KMS-11 (cell line): ENCODE results near the gene APPL1.

ENCODE experiments used
- H2AFZ ChIP-seq: fragments of 200-600 bp; sonication (generic); 2 replicates; pipeline ENCODE4 v1.6.1; 2016; ENCODE audit warnings: antibody characterized with exemption, mixed run types, low read depth
- H3K27ac ChIP-seq: fragments of 200-600 bp; sonication (generic); 2 replicates; pipeline ENCODE4 v1.6.1; 2016; ENCODE audit warnings: mild to moderate bottlenecking, mixed run types
- H3K27me3 ChIP-seq: fragments of 200-600 bp; sonication (generic); 2 replicates; pipeline ENCODE4 v1.6.1; 2017; ENCODE audit warnings: mild to moderate bottlenecking, low read depth, mixed run types, moderate library complexity; ENCODE audit not compliant: insufficient read depth
- H3K36me3 ChIP-seq: fragments of 200-600 bp; sonication (generic); 2 replicates; pipeline ENCODE4 v1.6.1; 2017; ENCODE audit warnings: mild to moderate bottlenecking, mixed run types; ENCODE audit not compliant: insufficient read depth
- H3K4me1 ChIP-seq: fragments of 200-600 bp; sonication (generic); 2 replicates; pipeline ENCODE4 v1.6.1; 2016; ENCODE audit warnings: mild to moderate bottlenecking, low read depth, mixed run types; ENCODE audit not compliant: poor library complexity, severe bottlenecking
- H3K4me2 ChIP-seq: fragments of 200-600 bp; sonication (generic); 2 replicates; pipeline ENCODE4 v1.7.0; 2016; ENCODE audit warnings: mild to moderate bottlenecking, mixed run types
- H3K4me3 ChIP-seq: fragments of 200-600 bp; sonication (generic); IDR thresholded peaks from 2 replicates; pipeline ENCODE4 v1.6.1; 2017; ENCODE audit warnings: low read depth, low read length, mixed read lengths; ENCODE audit not compliant: insufficient read depth
- H3K79me2 ChIP-seq: fragments of 200-600 bp; sonication (generic); 2 replicates; pipeline ENCODE4 v1.6.1; 2016; ENCODE audit warnings: low read depth, mixed run types; ENCODE audit not compliant: insufficient read depth
- H3K9ac ChIP-seq: fragments of 200-600 bp; sonication (generic); 2 replicates; pipeline ENCODE4 v1.6.1; 2016; ENCODE audit warnings: mild to moderate bottlenecking, mixed run types
- H4K20me1 ChIP-seq: fragments of 200-600 bp; sonication (generic); 2 replicates; pipeline ENCODE4 v1.6.1; 2016; ENCODE audit warnings: mild to moderate bottlenecking, mixed run types; ENCODE audit not compliant: insufficient read depth
- TF ChIP-seq, protein P1 (sequence below): fragments of 200-600 bp; sonication (generic); conservative IDR thresholded peaks from 2 replicates; pipeline ENCODE4 v1.6.1; 2017; ENCODE audit warnings: low read depth, mild to moderate bottlenecking, antibody characterized with exemption, low read length, moderate library complexity, mixed read lengths

The APPL1 gene, protein sequence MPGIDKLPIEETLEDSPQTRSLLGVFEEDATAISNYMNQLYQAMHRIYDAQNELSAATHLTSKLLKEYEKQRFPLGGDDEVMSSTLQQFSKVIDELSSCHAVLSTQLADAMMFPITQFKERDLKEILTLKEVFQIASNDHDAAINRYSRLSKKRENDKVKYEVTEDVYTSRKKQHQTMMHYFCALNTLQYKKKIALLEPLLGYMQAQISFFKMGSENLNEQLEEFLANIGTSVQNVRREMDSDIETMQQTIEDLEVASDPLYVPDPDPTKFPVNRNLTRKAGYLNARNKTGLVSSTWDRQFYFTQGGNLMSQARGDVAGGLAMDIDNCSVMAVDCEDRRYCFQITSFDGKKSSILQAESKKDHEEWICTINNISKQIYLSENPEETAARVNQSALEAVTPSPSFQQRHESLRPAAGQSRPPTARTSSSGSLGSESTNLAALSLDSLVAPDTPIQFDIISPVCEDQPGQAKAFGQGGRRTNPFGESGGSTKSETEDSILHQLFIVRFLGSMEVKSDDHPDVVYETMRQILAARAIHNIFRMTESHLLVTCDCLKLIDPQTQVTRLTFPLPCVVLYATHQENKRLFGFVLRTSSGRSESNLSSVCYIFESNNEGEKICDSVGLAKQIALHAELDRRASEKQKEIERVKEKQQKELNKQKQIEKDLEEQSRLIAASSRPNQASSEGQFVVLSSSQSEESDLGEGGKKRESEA

DNA sequence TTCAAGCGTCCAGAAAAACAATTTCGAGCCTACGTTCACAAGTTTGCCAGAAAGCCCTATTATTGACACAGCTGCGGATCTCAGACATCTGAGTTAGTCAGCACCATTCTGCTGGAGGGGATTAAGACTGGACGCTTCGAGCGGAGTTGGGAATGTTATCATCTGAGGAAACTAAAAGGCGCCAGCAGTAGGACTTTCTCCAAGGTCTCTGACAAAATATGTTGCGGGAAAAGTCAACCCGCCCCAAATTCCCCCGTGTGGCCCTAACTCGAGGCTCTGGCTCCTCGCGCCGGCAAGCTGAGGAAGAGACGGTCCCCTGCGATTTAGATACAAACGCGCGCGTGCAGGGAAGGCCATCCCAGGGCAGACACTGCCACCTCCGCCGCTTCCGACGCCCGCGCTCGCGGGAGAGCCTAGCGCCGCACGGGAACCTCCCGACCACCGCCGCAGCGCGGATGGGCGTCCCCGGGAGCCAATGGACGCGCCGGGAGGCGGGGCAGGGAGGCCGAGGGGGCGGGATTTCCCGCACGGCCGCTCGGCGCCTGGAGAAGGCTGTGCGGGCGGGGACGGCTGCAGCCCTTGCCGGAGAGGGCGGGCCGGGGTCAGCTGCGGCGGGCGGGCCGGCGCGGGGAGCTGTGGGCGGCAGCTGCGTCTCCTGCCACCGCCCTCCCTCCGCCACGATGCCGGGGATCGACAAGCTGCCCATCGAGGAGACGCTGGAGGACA, at the start of gene APPL1:
APPL1 (plus strand) TSS at position 526 of the 726 bp plus-strand sequence; CDS start at position 681, 155 bp downstream.
- Histone ChIP-seq H3K4me1 (peaks cover 17% of the 10 kb centered on the region), H3K36me3 (no peaks in the 10 kb centered on the region), H3K4me3 (peak within 1 kb of the TSS; percentile 26), H3K79me2 (peaks cover 20% of the 10 kb centered on the region; the same call in 1 of the 2 replicates), H3K4me2 (peak within 1 kb of the TSS; percentile 82), H3K27ac (peak within 1 kb of the TSS; percentile 49; the same call in 1 of the 2 replicates), H3K27me3 (no peaks in the 10 kb centered on the region), H3K9ac (peak within 1 kb of the TSS; percentile 55; the same call in 1 of the 2 replicates), H4K20me1 (no peaks in the 10 kb centered on the region), H2AFZ (peak within 1 kb of the TSS; percentile 77)
- TF ChIP-seq, protein P1, sequence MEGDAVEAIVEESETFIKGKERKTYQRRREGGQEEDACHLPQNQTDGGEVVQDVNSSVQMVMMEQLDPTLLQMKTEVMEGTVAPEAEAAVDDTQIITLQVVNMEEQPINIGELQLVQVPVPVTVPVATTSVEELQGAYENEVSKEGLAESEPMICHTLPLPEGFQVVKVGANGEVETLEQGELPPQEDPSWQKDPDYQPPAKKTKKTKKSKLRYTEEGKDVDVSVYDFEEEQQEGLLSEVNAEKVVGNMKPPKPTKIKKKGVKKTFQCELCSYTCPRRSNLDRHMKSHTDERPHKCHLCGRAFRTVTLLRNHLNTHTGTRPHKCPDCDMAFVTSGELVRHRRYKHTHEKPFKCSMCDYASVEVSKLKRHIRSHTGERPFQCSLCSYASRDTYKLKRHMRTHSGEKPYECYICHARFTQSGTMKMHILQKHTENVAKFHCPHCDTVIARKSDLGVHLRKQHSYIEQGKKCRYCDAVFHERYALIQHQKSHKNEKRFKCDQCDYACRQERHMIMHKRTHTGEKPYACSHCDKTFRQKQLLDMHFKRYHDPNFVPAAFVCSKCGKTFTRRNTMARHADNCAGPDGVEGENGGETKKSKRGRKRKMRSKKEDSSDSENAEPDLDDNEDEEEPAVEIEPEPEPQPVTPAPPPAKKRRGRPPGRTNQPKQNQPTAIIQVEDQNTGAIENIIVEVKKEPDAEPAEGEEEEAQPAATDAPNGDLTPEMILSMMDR: no peak

DNA sequence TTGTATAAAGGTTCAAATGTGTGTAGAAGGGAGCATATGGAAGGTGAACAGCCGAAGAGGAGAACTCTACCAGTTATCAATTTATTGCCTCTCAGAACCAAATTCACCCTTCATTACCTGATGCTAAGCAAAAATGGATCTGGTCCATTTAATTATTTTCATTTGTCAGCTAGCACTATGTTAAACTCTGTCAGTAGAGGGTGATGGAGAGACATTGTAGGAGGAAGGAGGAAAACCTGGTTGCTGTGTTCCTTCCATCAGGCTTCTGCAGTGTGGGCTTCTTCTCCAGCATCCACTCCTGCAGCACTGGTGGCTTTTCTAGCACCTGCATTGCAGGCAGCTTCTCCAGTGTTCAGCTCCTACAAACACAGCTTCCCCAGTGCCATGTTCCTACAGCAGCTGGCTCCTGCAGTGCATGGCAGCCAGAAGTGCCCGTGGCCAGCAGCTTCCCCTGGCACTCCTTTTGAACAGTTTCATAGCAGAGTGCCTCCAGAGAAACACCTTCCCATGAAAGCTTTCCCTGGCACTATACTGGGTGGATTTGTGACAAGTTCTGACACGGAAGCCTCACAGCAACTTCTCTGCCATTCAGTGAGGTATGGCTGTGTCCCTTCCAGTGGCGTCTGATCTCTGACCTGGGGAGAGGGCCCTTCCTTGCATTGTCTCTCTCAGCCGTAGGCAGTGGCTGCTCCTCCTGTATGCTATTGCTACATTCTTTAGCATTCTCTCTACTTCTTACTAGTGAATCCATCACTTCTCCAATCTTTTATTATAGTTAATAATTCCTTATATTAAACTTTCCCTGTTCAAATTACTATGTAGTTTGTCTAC, 47.7 kb upstream of the APPL1 start:
- TF ChIP-seq, protein P1: no peak
- Histone ChIP-seq H3K4me1 (no peaks in the 10 kb centered on the region), H3K4me3 (no peak overlapping the region), H3K4me2 (no peak overlapping the region), H3K36me3 (no peaks in the 10 kb centered on the region), H2AFZ (no peak overlapping the region), H4K20me1 (no peaks in the 10 kb centered on the region), H3K79me2 (no peaks in the 10 kb centered on the region), H3K27ac (no peak overlapping the region), H3K27me3 (no peaks in the 10 kb centered on the region), H3K9ac (no peak overlapping the region)

DNA sequence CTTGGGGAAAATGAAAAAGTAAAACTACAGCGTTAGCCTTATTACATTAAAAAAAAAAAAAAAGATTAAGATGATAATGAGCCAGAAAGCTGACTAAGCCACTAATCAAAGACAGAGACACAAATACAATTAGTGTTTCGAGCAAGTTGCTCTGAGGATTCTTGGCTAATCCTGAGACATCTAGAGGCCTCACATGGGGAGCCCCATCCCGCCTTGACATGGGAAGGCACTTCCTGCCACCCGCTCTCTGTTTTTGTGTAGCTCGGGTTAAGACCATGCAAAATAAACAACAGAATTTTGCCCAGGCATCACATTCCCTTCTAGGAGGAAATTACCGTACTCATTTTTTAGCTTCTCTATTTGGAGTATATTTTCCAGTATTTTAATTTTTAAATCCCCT, 43.0 kb upstream of the APPL1 start:
- no peak overlapping the region for H3K4me3 ChIP-seq
- no peak overlapping the region for H3K9ac ChIP-seq
- TF ChIP-seq, protein P1: no peak
- H2AFZ ChIP-seq: no peak overlapping the region
- no peaks in the 10 kb centered on the region for H3K36me3 ChIP-seq
- H3K4me1 ChIP-seq: no peaks in the 10 kb centered on the region
- no peaks in the 10 kb centered on the region for H3K27me3 ChIP-seq
- H3K4me2 ChIP-seq: no peak overlapping the region
- H4K20me1 ChIP-seq: no peaks in the 10 kb centered on the region
- no peak overlapping the region for H3K27ac ChIP-seq
- H3K79me2 ChIP-seq: no peaks in the 10 kb centered on the region

DNA sequence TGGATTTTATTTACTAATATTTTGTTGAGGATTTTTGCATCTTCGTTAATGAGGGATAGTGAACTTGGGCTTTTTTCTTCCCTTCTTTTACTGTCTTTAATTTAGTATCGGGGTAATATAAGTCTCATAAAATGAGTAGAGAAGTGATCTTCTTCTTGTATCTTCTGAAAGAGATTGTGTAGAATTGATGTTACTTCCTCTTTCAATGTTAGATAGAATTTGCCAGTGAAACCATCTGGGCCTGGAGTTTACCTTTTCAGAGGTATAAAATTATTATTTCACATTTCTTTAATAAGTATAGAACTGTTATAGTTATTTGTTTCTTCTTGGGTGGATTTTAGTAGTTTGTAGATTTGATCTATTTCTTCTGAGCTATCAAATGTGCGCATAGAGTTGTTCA, 35.5 kb upstream of the APPL1 start:
- TF ChIP-seq, protein P1: no peak
- no peak overlapping the region for H3K4me2 ChIP-seq
- no peaks in the 10 kb centered on the region for H3K27me3 ChIP-seq
- H3K4me3 ChIP-seq: no peak overlapping the region
- no peak overlapping the region for H2AFZ ChIP-seq
- no peaks in the 10 kb centered on the region for H3K4me1 ChIP-seq
- no peak overlapping the region for H3K27ac ChIP-seq
- no peaks in the 10 kb centered on the region for H4K20me1 ChIP-seq
- H3K79me2 ChIP-seq: no peaks in the 10 kb centered on the region
- no peak overlapping the region for H3K9ac ChIP-seq
- H3K36me3 ChIP-seq: no peaks in the 10 kb centered on the region
